Stimulated activated CD8-positive, alpha-beta memory T cell treated with anti-CD3 and anti-CD28 coated beads, Interleukin-12 subunit alpha, Interleukin-12 subunit beta, amount 100 ng/mL, for 24 hours (primary cell): Measurements from ENCODE around the gene TDRD10.

Source experiments
- DNase-seq: peaks from one replicate; pipeline ENCODE4 v3.0.0-alpha.2; 2020; ENCODE audit errors: extremely low read depth

TDRD10 gene

GRCh38 chr1:154502066-154502743 lies at the start of gene TDRD10, which contains the start of gene SHE:
TSS of gene TDRD10 (plus strand) at chr1:154502219. CDS start at chr1:154506904, 4,685 bp downstream.
TSS of gene SHE (minus strand) at chr1:154502412. CDS start at chr1:154502026, 386 bp downstream.
- no peak for DNase-seq

DNA sequence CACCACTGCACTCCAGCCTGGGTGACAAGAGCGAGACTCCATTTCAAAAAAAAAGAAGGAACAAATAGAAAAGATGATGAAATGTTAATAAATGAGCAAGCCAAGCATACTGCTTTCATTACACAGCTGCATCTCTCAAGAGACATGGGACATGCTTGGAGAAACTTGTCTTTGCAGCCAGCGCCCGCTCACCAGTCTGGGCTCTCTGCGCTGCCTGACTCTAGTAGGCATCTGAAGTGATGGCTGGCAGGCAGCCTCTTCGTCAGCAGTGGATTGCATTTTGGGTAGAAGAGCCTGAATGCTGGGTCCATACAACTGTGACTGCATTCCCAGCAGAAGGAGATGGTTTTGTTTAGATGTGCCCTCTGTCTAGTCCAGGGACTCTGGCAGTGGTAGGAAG lies 48.9 kb upstream of the TDRD10 start:
- DNase-seq: no peak

- no peak for DNase-seq
These were observed 48.3 kb upstream of the TDRD10 start for GRCh38 chr1:154453574-154454352.

- no peak for DNase-seq
These were observed 47.5 kb upstream of the TDRD10 start for GRCh38 chr1:154454386-154455120.

DNA sequence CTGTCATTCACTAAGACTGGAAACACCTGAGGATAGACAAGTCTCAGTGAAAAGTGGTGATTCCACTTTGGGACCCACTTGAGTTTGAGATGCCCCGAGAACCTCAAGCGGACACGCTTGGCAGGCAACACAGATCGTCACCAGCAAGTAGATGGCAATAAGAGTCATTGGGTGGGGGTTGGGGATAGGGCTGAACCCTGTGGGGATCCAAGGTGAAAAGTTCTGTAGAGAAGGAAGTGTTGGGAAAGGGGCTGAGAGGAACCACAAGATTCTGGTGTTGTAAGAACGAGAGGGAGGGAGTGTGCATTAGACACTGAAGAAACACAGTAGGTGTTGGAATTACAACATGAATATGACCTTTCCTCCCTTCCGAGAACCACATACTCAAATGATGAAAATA lies 45.4 kb upstream of the TDRD10 start:
- DNase-seq: no peak

- DNase-seq: no peak
These were observed 42.9 kb upstream of the TDRD10 start for GRCh38 chr1:154459080-154459479.

GRCh38 chr1:154460695-154461260 lies 41.2 kb upstream of the TDRD10 start:
- no peak for DNase-seq

- no peak for DNase-seq
These were observed 38.5 kb upstream of the TDRD10 start for GRCh38 chr1:154463512-154463990.

DNA sequence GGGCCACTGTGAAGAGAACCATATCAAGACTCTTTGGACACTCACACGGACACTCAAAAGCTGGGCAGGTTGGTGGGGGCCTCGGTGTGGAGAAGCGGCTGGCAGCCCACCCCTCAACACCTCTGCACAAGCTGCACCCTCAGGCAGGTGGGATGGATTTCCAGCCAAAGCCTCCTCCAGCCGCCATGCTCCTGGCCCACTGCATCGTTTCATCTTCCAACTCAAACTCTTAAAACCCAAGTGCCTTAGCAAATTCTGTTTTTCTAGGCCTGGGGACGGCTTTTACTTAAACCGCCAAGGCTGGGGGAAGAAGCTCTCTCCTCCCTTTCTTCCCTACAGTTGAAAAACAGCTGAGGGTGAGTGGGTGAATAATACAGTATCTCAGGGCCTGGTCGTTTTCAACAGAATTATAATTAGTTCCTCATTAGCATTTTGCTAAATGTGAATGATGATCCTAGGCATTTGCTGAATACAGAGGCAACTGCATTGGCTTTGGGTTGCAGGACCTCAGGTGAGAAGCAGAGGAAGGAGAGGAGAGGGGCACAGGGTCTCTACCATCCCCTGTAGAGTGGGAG lies 36.3 kb upstream of the TDRD10 start:
- DNase-seq: no peak

GRCh38 chr1:154466206-154466605 lies 35.8 kb upstream of the TDRD10 start:
- no peak for DNase-seq

DNA sequence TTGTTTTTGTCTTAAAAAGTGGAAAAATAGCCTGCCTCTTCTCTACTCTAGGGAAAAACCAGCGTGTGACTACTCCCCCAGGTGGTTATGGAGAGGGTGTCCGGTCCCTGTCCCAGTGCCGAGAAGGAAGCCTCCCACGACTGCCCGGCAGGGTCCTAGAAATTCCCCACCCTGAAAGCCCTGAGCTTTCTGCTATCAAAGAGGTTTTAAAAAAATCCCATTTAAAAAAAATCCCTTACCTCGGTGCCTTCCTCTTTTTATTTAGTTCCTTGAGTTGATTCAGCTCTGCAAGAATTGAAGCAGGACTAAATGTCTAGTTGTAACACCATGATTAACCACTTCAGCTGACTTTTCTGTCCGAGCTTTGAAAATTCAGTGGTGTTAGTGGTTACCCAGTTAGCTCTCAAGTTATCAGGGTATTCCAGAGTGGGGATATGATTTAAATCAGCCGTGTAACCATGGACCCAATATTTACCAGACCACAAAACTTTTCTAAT lies 35.0 kb upstream of the TDRD10 start:
- DNase-seq: no peak

GRCh38 chr1:154467434-154468102 lies 34.5 kb upstream of the TDRD10 start:
- no peak for DNase-seq

DNA sequence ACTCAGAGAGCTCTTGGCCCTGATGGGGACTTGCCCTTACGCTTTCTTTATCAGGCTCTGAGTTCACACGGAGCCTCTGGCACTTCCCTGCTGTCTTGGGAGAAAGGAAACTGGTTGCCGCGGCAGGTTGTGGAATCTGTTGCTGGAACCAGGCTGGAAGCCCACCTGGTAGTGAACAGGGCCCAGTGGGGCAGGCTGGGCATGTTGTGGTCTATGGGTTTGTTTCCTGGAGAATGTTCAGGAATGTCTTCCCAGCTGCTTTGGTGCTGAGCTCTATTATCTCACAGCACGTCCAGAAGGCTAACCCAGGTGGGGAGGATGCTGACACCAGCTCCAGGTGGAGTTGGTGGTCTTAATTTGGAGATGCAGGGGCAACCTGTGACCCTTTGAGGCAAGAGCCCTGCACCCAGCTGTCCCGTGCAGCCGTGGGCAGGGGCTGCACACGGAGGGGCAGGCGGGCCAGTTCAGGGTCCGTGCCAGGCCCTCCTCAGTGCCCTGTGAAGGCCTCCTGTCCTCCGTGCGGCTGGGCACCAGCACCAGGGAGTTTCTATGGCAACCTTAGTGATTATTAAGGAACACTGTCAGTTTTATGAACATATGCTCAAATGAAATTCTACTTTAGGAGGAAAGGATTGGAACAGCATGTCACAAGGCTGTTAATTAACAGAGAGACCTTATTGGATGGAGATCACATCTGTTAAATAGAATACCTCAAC lies 33.3 kb upstream of the TDRD10 start:
- DNase-seq: no peak

- no peak for DNase-seq
These were observed 32.0 kb upstream of the TDRD10 start for GRCh38 chr1:154469844-154470560.

DNA sequence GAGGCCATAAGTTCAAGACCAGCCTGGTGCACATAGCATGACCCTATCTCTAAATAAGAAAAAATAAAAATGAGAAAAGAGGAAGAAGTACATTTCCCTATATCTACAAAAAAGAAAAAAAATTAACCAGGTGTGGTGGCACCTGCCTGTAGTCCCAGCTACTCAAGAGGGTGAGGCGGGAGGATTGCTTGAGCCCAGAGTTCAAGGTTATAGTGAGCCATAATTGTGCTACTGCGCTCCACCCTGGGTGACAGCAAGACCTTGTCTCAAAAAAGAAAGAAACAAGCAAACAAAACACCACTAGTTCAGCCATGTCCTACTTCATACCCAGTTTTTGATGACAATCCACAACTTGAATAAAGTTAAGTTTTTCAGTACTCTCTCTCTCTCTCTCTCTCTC lies 30.7 kb upstream of the TDRD10 start:
- DNase-seq: no peak

DNA sequence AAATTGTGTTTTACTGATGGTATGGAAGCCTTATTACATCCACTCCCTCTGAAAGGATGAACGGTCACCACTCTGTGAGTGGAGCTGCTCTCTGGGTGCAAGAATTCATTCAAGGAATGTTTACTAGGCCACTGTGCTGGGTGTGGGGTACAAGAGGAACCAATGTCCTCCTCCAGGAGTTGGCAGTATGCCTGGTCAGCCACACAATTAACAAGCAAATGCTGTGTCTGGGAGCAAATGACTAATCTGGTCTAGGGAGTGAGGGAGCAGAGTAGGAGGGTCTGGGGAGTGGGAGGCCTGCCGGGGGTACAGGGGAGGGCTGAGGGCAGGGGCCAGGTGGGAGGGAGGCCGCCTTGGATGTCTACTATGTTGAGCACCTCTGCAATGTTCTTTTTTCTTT lies 27.2 kb upstream of the TDRD10 start:
- DNase-seq: no peak

DNA sequence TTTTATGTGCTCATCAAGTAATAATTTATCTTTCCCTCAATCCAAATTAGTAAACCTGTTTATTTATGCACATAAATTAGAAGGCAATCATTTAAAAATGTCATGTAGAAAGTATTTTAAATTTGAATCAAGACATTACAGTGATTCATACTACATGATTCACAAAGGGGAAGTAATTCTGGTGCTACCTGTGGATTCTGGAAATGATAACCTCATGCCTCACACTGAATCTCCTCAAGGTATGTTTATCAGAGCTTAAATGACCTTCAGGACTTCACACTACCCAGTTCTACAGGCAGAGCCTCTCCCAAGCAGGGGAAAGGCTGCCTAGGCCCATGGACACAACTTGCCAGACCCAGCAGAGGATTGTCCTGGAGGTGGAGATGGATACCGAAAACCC lies 25.2 kb upstream of the TDRD10 start:
- DNase-seq: no peak

GRCh38 chr1:154478013-154478412 lies 24.0 kb upstream of the TDRD10 start:
- DNase-seq: no peak

DNA sequence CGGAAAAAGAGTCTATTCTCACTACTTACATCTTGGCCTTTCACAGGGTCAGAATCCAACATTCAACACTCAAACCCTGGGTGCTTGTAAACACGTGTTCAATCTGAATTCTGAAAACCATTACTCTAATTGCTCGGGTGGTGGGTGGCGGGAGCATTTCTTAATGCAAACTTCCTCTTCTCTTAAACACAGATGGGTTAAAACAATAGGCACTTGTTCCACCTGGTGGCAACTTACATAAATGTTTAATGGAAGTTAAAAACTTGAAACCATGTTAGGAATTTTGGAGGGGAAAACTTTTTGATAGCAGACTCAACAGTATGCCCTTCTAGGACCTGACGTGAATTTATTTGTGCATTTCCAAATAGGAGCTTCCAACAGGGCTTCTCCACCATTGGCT lies 23.4 kb upstream of the TDRD10 start:
- DNase-seq: no peak
